ENCODE data around the gene SLC39A11. TPM values are rescaled to one million over a fixed set of nuclear protein-coding genes. Genes with fewer than 3 reads are reported as not detected.

SLC39A11 gene
- total RNA-seq, 1 experiment from 2014 or later = 18.9 TPM

- Mint-ChIP-seq H3K36me3 (no peaks in the 10 kb centered on the region; the same call in 1 of the 2 replicates), H3K9me3 (peaks cover 13% of the 10 kb centered on the region), H3K4me3 (no peak overlapping the region), H3K4me1 (no peaks in the 10 kb centered on the region), H3K27ac (no peak overlapping the region), H3K27me3 (ENCODE audit: low read depth) (no peaks in the 10 kb centered on the region)
- CTCF ChIA-PET = interaction anchor here (0.6 to 1.1 kb wide), 2 partner anchors 109 to 491 kb away, joined by 3 read pairs; no protein-coding TSS in a partner anchor
- DNase-seq (ENCODE audit: low spot score) = no peak
- no peak for ATAC-seq
- TF ChIP-seq NFATC4 (CRISPR knock-in tag; IDR thresholded peaks at IDR 0.05) (no peak), ERG (CRISPR knock-in tag; IDR thresholded peaks at IDR 0.05) (no peak), E2F5 (CRISPR knock-in tag; IDR thresholded peaks at IDR 0.05) (no peak), ZNF416 (CRISPR knock-in tag; IDR thresholded peaks at IDR 0.05) (no peak), FOXK1 (CRISPR knock-in tag; IDR thresholded peaks at IDR 0.05) (no peak), ZNF317 (CRISPR knock-in tag; IDR thresholded peaks at IDR 0.05; ENCODE audit: borderline replicate concordance, low read depth) (no peak), ZNF532 (CRISPR knock-in tag; IDR thresholded peaks at IDR 0.05; ENCODE audit: borderline replicate concordance) (no peak), AR (CRISPR knock-in tag; IDR thresholded peaks at IDR 0.05) (no peak), RELA (CRISPR knock-in tag; IDR thresholded peaks at IDR 0.05; ENCODE audit: borderline replicate concordance) (no peak), HMGA2 (CRISPR knock-in tag; IDR thresholded peaks at IDR 0.05) (no peak), SOX15 (CRISPR knock-in tag; IDR thresholded peaks at IDR 0.05) (no peak), OVOL2 (CRISPR knock-in tag; IDR thresholded peaks at IDR 0.05; ENCODE audit: borderline replicate concordance) (no peak), ZSCAN18 (CRISPR knock-in tag; IDR thresholded peaks at IDR 0.05) (no peak)
- POLR2A ChIA-PET = no interaction called here
Measured at GRCh38 chr17:73048170-73048569, 44.3 kb downstream of the SLC39A11 start.

GRCh38 chr17:73045724-73046123 is 46.8 kb downstream of the SLC39A11 start:
- Mint-ChIP-seq H3K27me3 (ENCODE audit: low read depth) (no peaks in the 10 kb centered on the region), H3K4me3 (no peak overlapping the region), H3K9me3 (peaks cover 15% of the 10 kb centered on the region), H3K4me1 (no peaks in the 10 kb centered on the region), H3K36me3 (no peaks in the 10 kb centered on the region; the same call in 1 of the 2 replicates), H3K27ac (no peak overlapping the region)
- ATAC-seq (no peak), DNase-seq (ENCODE audit: low spot score) (no peak)
- POLR2A ChIA-PET = no interaction called here
- CTCF ChIA-PET = no interaction called here
- TF ChIP-seq ATF2 (CRISPR knock-in tag; IDR thresholded peaks at IDR 0.05; ENCODE audit: borderline replicate concordance, low read depth) (no peak), ZSCAN18 (CRISPR knock-in tag; IDR thresholded peaks at IDR 0.05) (no peak), NFYB (CRISPR knock-in tag; conservative IDR thresholded peaks at IDR 0.05; ENCODE audit: low read depth) (no peak), USF1 (CRISPR knock-in tag; IDR thresholded peaks at IDR 0.05) (no peak), FOXK1 (CRISPR knock-in tag; IDR thresholded peaks at IDR 0.05) (no peak), GABPB1 (CRISPR knock-in tag; IDR thresholded peaks at IDR 0.05) (no peak), JUN (CRISPR knock-in tag; IDR thresholded peaks at IDR 0.05) (no peak), SMAD4 (CRISPR knock-in tag; IDR thresholded peaks at IDR 0.05) (no peak), FOXJ3 (CRISPR knock-in tag; IDR thresholded peaks at IDR 0.05; ENCODE audit: borderline replicate concordance) (no peak), CREB1 (CRISPR knock-in tag; IDR thresholded peaks at IDR 0.05) (no peak), CREM (CRISPR knock-in tag; IDR thresholded peaks at IDR 0.05) (no peak)
